ENCODE data around the gene MAML3. TPM values are rescaled to one million over a fixed set of nuclear protein-coding genes. Genes with fewer than 3 reads are reported as not detected.

The MAML3 gene
- total and polyA plus RNA-seq, 2 of the 13 experiments (the other 11 are each of a cell fraction or from before 2014, with no cell fraction given), result 0.05 to 0.13 TPM

GRCh38 chr4:139975830-139976272 is 178.1 kb downstream of the MAML3 start (continued):
- TF ChIP-seq ZBTB44 (CRISPR knock-in tag; IDR thresholded peaks at IDR 0.05) (no peak), ZNF570 (CRISPR knock-in tag; IDR thresholded peaks at IDR 0.05; ENCODE audit: borderline replicate concordance) (no peak), ZNF740 (CRISPR knock-in tag; IDR thresholded peaks at IDR 0.05) (no peak)

- H2AFZ ChIP-seq (ENCODE audit: low read length), result no peak overlapping the region
- H4K20me1 ChIP-seq (ENCODE audit: insufficient read depth, low read length), result no peaks in the 10 kb centered on the region
- no peaks in the 10 kb centered on the region for H3K36me3 ChIP-seq (replicated peaks in 1 of 2; ENCODE audit: control insufficient read depth in 1 of 2, insufficient read depth in 2 of 2, low read length in 2 of 2)
- BruUV-seq (replicated peaks), result no TSS peak
- 0 out of 2 replicates have a peak, but pooled peaks have one; percentile 27 for TF ChIP-seq NFE2L2 (IDR thresholded peaks at IDR 0.05; ENCODE audit: low read length)
- no peak for TF ChIP-seq ISL2 (CRISPR knock-in tag; IDR thresholded peaks at IDR 0.05)
- no peak overlapping the region for H3K9ac ChIP-seq (ENCODE audit: insufficient read depth, low read depth, low read length)
- intact Hi-C loops (cut with micrococcal nuclease; ENCODE audit: unreplicated experiment), result no loop called here
- H3K27ac ChIP-seq (ENCODE audit: extremely low read length, insufficient read depth, low read length), result no peak overlapping the region
- ATAC-seq, result no peak
- FAIRE-seq, result no peak
- no peak for DNase-seq (ENCODE audit: low spot score)
- H3K9me3 ChIP-seq (ENCODE audit: low read length), result no peaks in the 10 kb centered on the region
- H3K79me2 ChIP-seq (ENCODE audit: insufficient read depth, low read length), result no peaks in the 10 kb centered on the region
- H3K4me3 ChIP-seq (replicated peaks in 1 of 3; ENCODE audit: insufficient read depth in 1 of 3, low read depth in 2 of 3, low read length in 3 of 3), result no peak overlapping the region
- no peak overlapping the region for H3K4me2 ChIP-seq (ENCODE audit: low read depth, low read length)
- in situ Hi-C loops (cut with HindIII; ENCODE audit: extremely low pct_ligation_motif_present, low pct_unique_long_range_greater_than_20kb), result no loop called here
- ChIA-PET POLR2A (no interaction called here), CTCF (ENCODE audit: low intra/inter-chr PET ratio, low total read pairs) (no interaction called here)
- H3K27me3 ChIP-seq (ENCODE audit: control insufficient read depth in 1 of 2, insufficient read depth in 2 of 2, low read length in 2 of 2), result peaks cover 0 to 3% of the 10 kb centered on the region in 2 experiments; a peak in 2 of 5 replicates
- no peaks in the 10 kb centered on the region for H3K4me1 ChIP-seq (ENCODE audit: insufficient read depth, low read length)
These were observed 180.4 kb downstream of the MAML3 start for GRCh38 chr4:139973616-139974015.

GRCh38 chr4:139973015-139973414 is 181.0 kb downstream of the MAML3 start:
- POLR2A ChIA-PET, result no interaction called here
- WGBS (ENCODE audit: low lambda C conversion rate), result 37% methylated on average over 3 of the region's 3 CpGs
- intact Hi-C loops (cut with micrococcal nuclease; ENCODE audit: unreplicated experiment), result no loop called here
- no peak for TF ChIP-seq SNAPC4 (CRISPR knock-in tag; IDR thresholded peaks at IDR 0.05)
- no peak for TF ChIP-seq ZGPAT (CRISPR knock-in tag; IDR thresholded peaks at IDR 0.05)

More at GRCh38 chr4:139973015-139973414, 181.0 kb downstream of the MAML3 start:
- Histone ChIP-seq H3K4me1 (ENCODE audit: insufficient read depth, low read length) (no peaks in the 10 kb centered on the region), H4K20me1 (ENCODE audit: insufficient read depth, low read length) (no peaks in the 10 kb centered on the region), H3K27ac (ENCODE audit: extremely low read length, insufficient read depth, low read length) (no peak overlapping the region), H3K4me2 (ENCODE audit: low read depth, low read length) (no peak overlapping the region), H3K27me3 (ENCODE audit: control insufficient read depth in 1 of 2, insufficient read depth in 2 of 2, low read length in 2 of 2) (peaks cover 0 to 3% of the 10 kb centered on the region in 2 experiments; a peak in 2 of 5 replicates), H3K79me2 (ENCODE audit: insufficient read depth, low read length) (no peaks in the 10 kb centered on the region), H3K36me3 (replicated peaks in 1 of 2; ENCODE audit: control insufficient read depth in 1 of 2, insufficient read depth in 2 of 2, low read length in 2 of 2) (no peaks in the 10 kb centered on the region), H3K4me3 (replicated peaks in 1 of 3; ENCODE audit: insufficient read depth in 1 of 3, low read depth in 2 of 3, low read length in 3 of 3) (no peak overlapping the region), H3K9ac (ENCODE audit: insufficient read depth, low read depth, low read length) (no peak overlapping the region), H2AFZ (ENCODE audit: low read length) (no peak overlapping the region), H3K9me3 (ENCODE audit: low read length) (no peaks in the 10 kb centered on the region)
- DNase-seq (ENCODE audit: low spot score) (no peak), FAIRE-seq (no peak), ATAC-seq (no peak)
- in situ Hi-C loops (cut with HindIII; ENCODE audit: extremely low pct_ligation_motif_present, low pct_unique_long_range_greater_than_20kb), result no loop called here
- no TSS peak for BruUV-seq (replicated peaks)
- CTCF ChIA-PET (ENCODE audit: low intra/inter-chr PET ratio, low total read pairs), result no interaction called here

Measured in HepG2 (cell line).